Measurements from ENCODE around the gene APOL4. TPM values are rescaled to one million over a fixed set of nuclear protein-coding genes. Genes with fewer than 3 reads are reported as not detected.
A peak's percentile ranks its signal among the peaks of the same experiment; 100 is the strongest.
"Not testable (repeated sequence)": the region's sequence is repeated elsewhere in the genome, so short reads cannot be mapped to it uniquely, and the experiment has no call there.

APOL4 gene
- polyA plus RNA-seq, 3 donors = 6.1 to 39.1 (median 38.9) TPM

GRCh38 chr22:36166518-36167220, 34.9 kb downstream of the APOL4 start:
- WGBS, 3 donors = 68 to 83% (median 74%) methylated on average over 10 of the region's 10 CpGs
- H3K27ac ChIP-seq (ENCODE audit: low read depth, low read length) = no peak overlapping the region

- no peak overlapping the region for H3K27ac ChIP-seq (ENCODE audit: low read depth, low read length)
- WGBS, 3 donors = 93 to 98% (median 98%) methylated on average over 3 of the region's 3 CpGs
These were observed 35.5 kb downstream of the APOL4 start for GRCh38 chr22:36166086-36166485.

- WGBS, 3 donors = 74 to 94% (median 85%) methylated on average over 2 of the region's 2 CpGs
- no peak overlapping the region for H3K27ac ChIP-seq (ENCODE audit: low read depth, low read length)
These were observed 36.5 kb downstream of the APOL4 start for GRCh38 chr22:36165141-36165540.

- no peak overlapping the region for H3K27ac ChIP-seq (ENCODE audit: low read depth, low read length)
- 42 to 86% (median 51%) methylated on average over 1 of the region's 1 CpG for WGBS, 3 donors
These were observed 37.0 kb downstream of the APOL4 start for GRCh38 chr22:36164621-36165020.

- no peak overlapping the region for H3K27ac ChIP-seq (ENCODE audit: low read depth, low read length)
- 89 to 96% (median 91%) methylated on average over 2 of the region's 2 CpGs for WGBS, 3 donors
These were observed 38.1 kb downstream of the APOL4 start for GRCh38 chr22:36163497-36163896.

- WGBS, 3 donors = 68 to 84% (median 68%) methylated on average over 6 of the region's 6 CpGs
- no peak overlapping the region for H3K27ac ChIP-seq (ENCODE audit: low read depth, low read length)
These were observed 39.2 kb downstream of the APOL4 start for GRCh38 chr22:36162127-36163034.

- H3K27ac ChIP-seq (ENCODE audit: low read depth, low read length) = not testable (repeated sequence)
- WGBS, 3 donors = 57 to 75% (median 69%) methylated on average over 5 of the region's 5 CpGs
These were observed 39.8 kb downstream of the APOL4 start for GRCh38 chr22:36161793-36162126.

GRCh38 chr22:36160499-36160942, 41.1 kb downstream of the APOL4 start, which contains the start of gene APOL3:
Gene APOL3, minus strand, starts transcription at chr22:36160755. Its CDS starts 11,700 bp downstream, at chr22:36149055.
- peak within 1 kb of the TSS; percentile 2 for H3K27ac ChIP-seq (ENCODE audit: low read depth, low read length)
- WGBS, 3 donors = 10 to 72% (median 11%) methylated on average over 3 of the region's 3 CpGs

GRCh38 chr22:36156515-36157419, 44.8 kb downstream of the APOL4 start:
- H3K27ac ChIP-seq (ENCODE audit: low read depth, low read length) = peak overlapping the region; percentile 98
- 4 to 67% (median 6%) methylated on average over 15 of the region's 15 CpGs for WGBS, 3 donors

GRCh38 chr22:36156119-36156514, 45.5 kb downstream of the APOL4 start:
- H3K27ac ChIP-seq (ENCODE audit: low read depth, low read length) = peak overlapping the region; percentile 98
- 41 to 80% (median 43%) methylated on average over 8 of the region's 8 CpGs for WGBS, 3 donors

- WGBS, 3 donors = 41 to 69% (median 44%) methylated on average over 7 of the region's 7 CpGs
- peak overlapping the region; percentile 98 for H3K27ac ChIP-seq (ENCODE audit: low read depth, low read length)
These were observed 45.9 kb downstream of the APOL4 start for GRCh38 chr22:36155702-36156101.

GRCh38 chr22:36154423-36154945, 47.1 kb downstream of the APOL4 start:
- 89 to 93% (median 91%) methylated on average over 3 of the region's 3 CpGs for WGBS, 3 donors
- peak overlapping the region; percentile 98 for H3K27ac ChIP-seq (ENCODE audit: low read depth, low read length)

GRCh38 chr22:36153501-36154422, 47.8 kb downstream of the APOL4 start:
- no peak overlapping the region for H3K27ac ChIP-seq (ENCODE audit: low read depth, low read length)
- WGBS, 3 donors = 36 to 74% (median 70%) methylated on average over 12 of the region's 12 CpGs

- 75 to 91% (median 89%) methylated on average over 4 of the region's 4 CpGs for WGBS, 3 donors
- H3K27ac ChIP-seq (ENCODE audit: low read depth, low read length) = not testable (repeated sequence)
These were observed 48.8 kb downstream of the APOL4 start for GRCh38 chr22:36152821-36153220.

- H3K27ac ChIP-seq (ENCODE audit: low read depth, low read length) = peak overlapping the region; percentile 23
- WGBS, 3 donors = 75 to 89% (median 84%) methylated on average over 3 of the region's 3 CpGs
These were observed 49.5 kb downstream of the APOL4 start for GRCh38 chr22:36152088-36152487.

- WGBS, 3 donors = 44 to 85% (median 48%) methylated on average over 3 of the region's 3 CpGs
- no peak overlapping the region for H3K27ac ChIP-seq (ENCODE audit: low read depth, low read length)
These were observed 50.5 kb downstream of the APOL4 start for GRCh38 chr22:36151006-36151595.

GRCh38 chr22:36149441-36149840, 52.2 kb downstream of the APOL4 start:
- WGBS, 3 donors = 58 to 85% (median 59%) methylated on average over 4 of the region's 4 CpGs
- H3K27ac ChIP-seq (ENCODE audit: low read depth, low read length) = no peak overlapping the region
